Measurements from ENCODE around the gene TADA2B.

TADA2B gene

DNA sequence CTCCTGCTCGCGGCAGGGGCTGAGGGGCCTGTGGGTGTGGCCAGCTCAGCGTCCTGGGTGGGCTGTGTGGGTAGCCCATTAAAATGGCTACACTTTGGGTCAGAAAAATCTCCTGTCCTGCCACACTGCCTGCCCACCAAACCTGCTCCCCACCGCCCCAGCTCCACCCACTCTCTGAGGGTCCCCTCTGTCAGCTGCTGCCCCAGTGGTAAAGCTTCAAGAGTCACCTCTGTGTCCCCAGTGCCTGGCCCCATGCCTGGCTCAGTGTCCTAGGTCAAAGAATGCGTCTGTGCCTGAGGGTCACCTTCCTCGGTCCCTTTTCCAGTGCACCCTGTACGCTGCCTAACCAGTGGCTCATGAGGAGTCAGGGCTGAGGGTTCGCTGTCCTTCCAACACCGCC is 24.9 kb upstream of the TADA2B start:
- DNase-seq = no peak

DNA sequence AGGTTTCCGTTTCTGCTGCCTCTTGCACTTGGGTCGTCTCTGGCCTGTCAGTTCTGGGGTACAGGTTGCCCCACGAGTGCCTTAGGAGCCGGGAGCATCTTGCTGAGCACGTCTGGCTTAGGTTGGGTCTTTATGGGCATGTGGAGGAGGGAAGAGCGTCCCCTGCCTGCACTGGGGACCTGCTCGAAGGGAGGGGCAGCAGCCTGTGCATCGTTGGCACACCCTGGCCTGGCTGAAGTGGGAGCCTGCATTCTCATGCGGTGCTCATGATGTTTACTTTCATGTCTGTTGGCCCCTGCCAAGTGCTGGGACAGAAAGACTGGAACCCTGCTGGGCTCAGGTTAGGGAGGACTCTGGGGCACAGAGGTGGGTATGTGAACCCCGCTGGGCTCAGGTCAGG is 23.8 kb upstream of the TADA2B start:
- no peak for DNase-seq

DNA sequence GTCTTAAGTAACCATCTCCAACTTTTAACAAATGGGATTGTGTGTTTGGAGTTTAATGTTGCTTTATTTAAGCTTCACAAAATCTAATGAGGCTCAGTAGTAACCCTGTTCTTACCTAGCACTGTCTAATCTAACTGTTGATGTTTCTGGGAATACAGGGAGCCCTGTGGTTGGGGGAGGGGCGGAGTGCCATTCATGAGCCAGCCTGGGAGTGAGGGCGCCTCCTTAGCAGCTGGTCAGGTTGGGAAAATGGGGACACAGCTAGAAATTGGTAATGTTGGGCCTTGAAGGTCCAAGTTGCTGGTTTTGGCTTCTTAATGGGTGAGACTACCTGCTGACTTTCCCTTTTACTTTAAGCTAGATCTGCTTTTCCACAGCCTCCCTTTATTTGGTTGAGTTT is 22.9 kb upstream of the TADA2B start:
- no peak for DNase-seq

DNA sequence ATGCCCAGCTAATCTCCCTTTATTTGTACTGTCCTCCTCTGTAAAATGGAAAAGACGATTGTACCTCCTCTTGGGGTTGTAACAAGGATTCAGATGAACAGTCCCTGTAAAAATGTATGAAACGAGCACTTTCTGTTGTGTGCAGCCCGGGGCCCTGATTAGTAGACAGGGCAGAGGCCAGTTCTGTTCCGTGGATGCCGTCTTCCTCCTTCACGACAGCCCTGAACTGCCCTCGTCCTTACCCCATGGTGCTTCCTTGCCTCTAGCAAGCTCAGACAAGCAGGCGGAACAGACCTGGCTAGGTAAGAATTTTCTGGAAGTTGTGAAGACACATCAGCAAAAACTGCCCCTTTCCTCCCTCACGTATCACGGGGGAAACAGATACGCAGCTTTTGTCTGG is 22.3 kb upstream of the TADA2B start:
- DNase-seq = no peak

DNA sequence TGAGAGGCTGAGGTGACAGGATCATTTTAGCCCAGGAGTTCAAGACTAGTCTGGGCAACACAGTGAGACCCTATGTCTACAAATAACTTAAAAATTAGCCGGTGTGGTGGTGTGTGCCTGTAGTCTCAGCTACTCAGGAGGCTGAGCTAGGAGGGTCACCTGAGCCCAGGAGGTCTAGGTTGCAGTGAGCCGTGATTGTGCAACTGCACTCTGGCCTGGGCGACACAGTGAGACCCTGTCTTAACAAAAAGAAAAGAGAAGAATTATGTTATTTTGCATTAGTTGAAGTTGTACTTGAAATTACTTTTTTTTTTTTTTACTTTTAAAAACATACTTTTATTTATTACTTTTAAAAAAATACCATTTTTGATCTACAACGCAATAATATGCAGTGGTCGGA is 21.8 kb upstream of the TADA2B start:
- DNase-seq = no peak

DNA sequence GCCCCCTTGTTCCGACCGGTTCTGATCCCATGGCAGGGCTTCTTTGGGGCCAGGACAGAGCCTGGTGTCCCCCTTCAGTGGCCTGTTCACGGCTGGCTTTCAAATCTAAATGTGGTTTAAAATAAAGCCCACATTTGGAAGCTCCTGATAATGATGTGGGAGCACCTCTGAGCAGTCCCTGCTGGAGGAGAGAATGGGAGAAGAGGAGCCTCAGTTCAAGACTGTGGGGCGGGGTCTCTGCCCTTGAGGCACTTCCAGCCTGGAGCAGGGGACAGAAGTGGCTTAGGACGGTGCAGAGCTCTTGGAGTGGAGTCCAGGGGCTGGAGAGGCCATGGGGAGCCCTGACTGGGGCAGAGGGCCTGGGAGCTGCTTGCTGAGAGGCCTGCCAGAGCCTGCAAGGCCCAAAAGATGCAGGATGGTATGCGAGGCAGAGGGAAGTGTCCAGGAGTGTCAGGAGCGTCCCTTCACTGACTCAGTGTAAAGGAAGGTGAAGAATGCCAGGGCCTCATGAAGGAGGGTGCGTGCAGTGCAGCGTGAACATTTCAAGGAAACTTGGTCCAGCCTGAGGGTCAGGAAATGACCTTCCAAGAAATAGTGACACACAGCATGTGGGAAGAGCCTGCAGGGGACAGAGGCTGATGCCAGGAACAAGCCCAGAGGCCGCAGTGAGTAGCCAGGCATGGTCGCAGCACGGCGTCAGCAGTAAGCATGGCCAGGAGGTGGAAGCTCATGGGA is 21.1 kb upstream of the TADA2B start:
- DNase-seq = no peak

DNA sequence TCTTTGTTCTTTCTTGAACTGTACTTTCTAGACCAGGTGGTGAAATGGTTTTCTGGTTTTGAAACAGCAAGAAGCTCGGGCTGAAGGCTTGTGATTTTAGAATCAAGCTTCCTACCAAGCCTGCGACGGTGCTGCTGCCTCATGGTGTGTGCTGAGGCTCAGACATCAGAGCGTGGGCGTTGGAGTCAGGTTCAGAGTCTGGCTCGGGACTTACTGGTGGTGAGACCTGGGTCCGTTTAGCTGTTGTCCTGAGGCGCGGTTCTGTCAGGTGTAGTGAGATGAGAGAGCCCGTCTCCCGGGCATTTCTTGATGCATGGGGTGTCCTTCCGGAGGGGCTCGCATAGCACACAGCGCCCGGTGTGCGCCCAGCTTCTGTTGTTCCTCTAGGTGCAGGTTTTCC is 19.7 kb upstream of the TADA2B start:
- no peak for DNase-seq

DNA sequence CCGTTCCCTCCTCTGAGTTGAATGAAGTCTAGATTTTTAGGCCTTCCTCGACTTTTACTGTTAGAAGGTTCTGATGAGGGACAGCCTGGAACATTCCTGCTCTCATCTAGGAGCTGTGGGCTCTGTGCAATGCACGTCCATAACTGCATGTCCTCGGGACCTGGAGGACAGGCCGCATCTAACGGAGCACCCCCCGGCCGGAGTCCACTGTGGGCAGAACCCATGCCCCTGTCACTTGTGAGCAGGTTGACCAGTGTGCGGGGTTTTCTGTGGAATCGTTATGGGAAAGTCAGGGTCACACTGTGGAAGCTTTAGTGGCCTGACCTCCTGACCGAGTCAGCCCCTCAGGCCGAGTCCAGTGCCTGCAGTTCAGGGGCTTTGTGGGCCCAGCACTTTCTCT is 19.3 kb upstream of the TADA2B start:
- no peak for DNase-seq

DNA sequence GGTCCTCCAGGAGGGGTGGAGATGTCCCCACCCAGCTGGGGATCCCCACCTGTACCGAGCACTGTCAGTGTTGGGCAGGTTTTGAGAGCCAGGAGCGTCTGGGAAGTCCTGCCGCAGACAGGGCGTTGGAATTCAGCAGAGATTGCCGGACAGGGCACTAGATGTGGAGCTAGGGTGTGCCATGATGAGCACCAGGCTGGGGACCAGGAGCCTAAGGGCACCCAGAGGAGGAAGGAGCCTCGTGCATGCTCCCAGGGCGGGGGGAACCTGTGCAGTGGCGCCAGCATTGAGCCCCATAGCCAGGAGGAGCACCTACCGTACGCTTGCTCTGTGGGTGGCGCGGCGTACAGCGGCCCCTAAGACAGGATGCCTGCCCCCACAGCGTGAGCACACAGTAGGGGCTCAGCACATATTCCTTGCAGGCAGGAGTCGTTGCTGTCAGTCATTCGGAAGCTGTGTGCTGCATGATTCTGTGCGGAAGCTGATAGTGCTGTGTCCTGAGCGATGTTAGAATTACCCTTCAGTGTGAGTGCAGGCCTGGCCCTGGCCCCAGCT is 18.8 kb upstream of the TADA2B start:
- no peak for DNase-seq

DNA sequence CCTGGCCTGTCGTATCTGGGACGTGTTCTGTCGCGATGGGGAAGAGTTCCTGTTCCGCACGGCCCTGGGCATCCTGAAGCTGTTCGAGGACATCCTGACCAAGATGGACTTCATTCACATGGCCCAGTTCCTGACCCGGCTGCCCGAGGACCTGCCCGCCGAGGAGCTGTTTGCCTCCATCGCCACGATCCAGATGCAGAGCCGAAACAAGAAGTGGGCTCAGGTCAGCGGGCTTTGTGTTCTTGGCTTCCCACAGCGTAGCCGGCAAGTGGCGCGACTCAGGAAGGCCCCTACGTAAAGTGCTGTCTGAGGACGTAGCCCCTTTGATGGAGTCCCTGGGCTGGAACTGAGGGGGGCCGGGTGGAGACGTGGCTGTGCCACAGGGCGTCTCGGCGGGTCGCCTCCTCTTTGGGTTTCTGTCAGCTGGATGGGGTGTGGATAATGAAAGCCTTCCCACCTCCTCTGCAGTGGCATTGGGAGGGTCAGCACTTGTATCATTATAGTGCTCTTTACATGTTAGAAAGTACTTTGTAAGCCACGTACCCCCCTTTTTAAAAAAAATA is 18.1 kb upstream of the TADA2B start:
- no peak for DNase-seq

DNA sequence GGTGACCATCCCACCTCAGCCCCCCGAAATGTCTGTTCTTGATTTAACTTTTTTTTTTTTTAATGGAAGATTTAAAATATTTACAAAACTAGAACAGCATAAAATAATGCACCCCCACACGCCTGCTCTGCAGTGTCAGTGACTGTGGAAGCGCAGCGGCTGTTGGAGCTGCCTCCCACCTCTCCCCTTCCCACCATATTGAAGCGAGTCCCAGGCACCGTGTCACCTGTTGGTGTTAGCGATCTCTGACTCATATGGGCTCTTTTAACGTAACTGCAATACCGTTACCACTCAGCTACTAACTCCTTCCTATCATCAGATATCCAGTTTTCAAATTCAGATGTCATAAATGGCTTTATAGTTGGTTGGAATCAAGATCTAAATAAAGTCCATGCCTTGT is 17.1 kb upstream of the TADA2B start:
- no peak for DNase-seq

DNA sequence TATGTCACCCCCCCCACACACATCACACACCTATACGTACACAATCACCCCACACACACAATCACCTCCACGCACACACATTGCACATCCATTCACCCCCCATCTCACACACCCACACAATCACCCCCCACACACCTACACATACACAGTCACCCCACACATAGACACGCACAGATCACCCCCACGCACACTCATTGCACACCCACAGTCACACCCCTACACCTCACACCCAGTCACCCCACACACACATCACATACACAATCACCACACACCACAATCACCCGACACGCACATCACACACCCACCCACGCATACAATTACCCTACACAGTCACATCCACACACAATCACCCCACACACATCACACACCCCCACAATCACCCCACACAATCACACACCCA is 15.9 kb upstream of the TADA2B start:
- no peak for DNase-seq

DNA sequence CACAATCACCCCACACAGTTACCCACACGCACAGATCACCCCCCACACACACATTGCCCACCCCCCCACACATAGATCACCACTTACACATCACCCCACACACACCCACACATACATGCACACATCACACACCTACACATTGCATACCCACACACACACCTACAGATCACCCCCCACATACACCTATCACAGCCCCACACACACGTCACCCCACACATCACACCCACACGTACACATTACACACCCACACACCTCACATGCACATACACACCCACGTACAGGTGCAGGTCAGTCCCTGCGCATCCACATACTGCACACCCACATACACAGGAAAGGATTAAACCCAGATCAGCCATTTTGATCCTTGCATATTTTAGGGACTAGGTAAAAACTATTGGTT is 15.3 kb upstream of the TADA2B start:
- DNase-seq = no peak

DNA sequence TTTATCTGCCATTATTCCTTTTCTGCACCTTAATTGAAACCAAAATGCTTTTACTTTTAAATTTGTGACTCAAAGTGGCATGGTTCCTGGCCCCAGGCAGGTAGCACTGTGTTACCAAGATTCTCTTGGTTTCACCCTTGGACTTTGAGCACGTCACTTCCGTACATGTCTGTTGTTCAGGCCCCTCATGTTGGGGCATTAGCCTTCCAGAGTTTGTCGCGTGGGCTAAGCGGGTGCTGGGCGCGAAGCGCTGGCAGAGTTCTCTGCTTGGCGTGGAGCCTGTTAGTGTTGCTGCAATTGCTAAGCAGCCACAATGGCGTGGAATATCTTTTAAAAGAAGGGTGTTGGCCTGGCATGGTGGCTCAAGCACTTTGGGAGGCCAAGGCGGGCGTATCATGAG is 14.0 kb upstream of the TADA2B start:
- DNase-seq = no peak

DNA sequence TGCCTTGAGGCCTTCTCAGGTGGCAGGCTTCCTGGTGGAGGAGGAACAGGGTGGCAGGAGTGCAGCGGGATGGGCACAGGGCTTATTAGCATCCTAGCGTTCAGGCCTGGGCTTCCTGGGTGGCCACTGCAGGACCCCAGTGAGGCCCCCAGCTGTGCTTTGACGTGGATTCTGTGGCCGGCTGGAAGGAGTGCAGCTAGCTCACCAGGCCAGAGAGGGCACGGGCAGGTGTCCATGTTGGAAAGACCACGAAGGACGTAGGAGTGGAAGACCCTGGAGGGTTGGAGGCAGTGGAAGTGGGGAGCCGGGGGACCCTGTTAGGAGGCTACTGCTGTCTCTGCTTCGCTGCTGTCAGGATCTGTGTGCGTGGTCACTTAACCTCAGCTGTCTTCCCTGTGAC is 13.3 kb upstream of the TADA2B start:
- DNase-seq = no peak

DNA sequence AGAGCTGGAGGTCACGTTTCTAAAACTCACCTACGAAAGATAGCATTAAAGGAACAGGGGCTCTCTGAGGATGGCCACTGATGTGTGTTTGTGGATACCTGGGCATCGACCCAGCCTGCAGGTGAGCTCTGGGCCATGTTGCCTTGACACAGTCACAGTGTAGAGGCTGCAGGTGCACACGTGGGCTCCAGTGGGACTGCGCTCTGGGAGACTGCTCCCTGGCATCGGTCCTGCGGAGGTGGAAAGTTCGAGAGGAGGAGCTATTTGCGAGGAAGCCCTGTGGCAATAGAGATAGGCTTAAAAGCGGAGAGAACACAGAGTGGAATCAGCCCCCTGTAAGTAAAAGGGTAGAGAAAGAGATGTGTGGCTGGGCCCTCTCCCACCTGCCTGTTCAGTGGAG is 12.3 kb upstream of the TADA2B start:
- DNase-seq = no peak

DNA sequence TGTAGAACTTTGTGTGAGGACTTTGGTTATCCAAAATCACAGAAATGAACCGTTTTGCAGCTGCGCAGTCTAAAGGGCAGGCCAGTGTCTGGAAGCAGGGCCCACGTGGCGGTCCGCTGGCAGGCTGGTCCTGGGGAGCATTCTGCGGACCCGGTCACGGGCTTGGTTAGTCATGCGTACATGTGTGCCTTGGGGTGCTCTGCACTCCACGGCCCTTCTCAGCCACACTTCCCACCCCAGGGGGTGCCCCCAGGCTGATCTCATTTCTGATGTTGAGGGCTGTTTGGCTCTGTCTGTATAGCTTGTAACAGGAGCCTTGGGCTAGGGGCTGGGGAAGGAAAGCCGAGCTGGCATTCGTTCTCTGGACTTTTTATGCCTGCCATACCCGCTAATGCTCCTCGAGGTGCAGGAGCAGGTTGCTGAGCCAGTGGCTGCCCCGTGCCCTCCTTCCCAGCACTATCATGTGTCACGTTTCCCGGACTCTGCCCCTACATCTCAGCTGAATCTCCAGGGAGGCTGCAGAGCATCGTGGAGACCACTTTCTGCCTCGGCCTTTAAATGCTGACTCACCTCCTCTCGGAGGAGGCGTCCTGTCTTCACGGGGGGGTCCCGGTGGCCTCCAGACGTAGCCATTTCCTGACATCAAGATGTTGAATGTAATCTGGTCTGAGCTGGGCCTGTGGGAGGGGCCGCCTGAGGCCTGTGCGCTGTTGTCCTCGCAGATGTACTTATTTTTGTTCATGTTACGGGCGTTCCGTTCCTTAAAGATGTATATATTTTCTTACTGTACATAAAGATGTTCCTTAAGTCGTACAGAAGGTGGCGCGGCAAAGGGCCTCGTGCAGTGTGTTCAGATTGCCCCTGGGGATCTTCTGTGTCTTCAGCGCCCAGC is 11.4 kb upstream of the TADA2B start:
- no peak for DNase-seq

DNA sequence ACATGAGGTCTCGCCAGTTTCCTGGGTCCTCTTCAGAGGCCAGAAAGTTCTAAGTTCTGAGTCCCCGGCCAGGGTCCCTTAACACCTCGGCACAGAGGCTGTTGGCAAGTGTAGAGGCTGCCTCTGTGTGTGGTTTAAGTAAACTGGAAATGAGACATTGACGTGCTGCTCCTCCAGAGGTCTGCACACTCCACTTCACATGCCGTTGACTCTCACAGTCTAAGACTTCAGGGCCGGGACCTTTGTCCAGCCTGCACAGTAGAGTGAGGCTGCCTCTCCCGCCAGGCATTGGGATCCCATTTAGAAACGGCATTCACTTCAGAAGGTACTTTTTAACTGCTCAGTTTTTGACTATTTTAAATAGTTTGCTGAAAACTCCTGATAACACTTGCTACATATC is 10.6 kb upstream of the TADA2B start:
- no peak for DNase-seq

DNA sequence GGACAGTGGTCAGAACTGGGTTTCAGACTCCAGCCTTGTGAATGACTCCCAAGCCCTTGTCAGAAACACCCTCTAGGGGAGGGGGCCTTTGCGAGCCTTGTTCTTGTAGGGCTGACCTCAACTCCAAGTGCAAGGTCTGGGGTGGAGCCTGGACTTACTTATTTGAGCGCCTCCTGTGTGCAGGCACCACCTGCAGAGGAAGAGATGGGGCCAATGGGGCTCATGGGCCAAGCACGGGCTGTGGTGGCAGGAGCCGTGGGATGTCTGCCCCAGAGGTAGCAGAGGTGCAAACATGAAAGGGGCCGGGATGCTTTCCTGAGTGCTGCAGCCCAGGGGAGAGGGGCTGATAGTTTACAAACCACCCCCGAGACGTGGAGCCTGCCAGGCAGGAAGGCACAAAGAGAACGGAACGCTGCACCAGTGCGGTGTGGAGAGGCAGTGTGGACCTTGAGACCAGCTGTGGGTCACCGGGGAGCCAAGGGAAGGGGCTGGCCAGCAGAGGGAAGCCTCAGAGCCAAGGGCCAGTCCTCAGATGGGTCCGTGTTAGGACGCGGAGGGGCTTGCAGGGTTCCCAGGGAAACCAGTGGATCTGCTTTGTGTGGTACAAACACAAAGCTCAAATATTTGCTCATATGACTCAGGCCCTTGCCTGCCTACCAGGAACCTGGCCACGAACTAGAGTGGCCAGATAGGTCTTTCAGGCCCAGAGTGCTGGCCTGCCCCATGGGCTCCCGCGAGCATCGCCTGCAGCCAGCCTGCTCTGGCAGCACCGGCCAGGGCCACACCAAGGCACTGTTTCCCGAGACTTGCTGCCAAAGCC is 8.7 kb upstream of the TADA2B start:
- no peak for DNase-seq

DNA sequence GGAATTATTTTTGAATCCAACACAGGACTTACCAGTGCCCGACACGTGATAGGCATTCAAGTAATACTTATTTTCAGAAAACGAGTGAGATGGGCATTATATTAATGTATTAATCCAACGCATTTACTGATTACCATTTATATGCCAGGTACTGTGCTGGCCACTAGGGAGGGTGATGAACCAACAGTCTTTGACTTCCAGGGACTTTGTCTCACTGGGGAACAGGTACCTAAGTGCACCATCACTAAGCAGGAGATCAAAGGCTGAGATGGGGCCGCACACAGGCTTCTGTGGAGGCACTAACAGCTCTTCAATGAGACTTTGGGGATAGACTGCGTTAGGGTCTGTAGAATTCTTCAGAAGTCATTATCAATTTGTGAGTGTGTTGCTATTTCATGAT is 5.7 kb upstream of the TADA2B start:
- DNase-seq = no peak

DNA sequence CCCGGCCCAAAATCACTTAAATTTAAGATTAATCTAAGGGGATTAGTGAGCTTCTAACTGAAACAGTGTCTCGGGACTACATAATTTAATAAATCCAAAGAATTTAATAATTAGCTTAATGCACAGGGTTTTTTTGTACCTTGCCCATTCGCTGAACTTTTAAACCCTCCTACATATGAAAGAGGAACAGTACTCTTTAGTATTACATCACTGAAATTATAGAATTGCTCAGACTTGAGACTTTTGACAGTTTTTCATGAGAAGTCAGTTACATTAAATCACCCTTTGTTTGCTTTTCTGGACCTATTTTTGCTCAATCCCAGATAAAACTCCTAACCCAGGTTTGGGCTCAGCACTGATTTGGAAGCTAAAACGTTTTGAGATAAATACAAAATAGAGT is 2.4 kb upstream of the TADA2B start:
- DNase-seq = no peak

DNA sequence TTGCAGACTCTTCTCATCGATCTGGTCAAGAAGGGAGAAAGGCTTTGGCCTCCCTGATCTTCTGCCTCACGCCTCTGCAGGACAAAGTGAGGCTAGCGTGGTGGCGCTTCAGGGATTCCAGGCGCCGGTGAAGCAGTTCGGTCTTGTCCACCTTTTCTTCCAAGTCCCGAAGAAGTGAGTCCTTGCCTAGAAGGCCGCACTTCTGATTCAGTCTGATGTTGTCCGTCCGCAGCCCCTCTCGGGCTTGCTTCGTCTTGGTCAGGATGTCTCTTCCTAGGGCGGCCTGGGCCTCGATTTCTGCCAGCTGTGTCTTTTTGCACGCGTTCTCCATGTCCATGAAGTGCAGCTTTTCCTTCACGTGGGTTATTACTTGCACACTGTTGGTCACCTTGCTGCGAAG is 1.9 kb upstream of the TADA2B start:
- DNase-seq = no peak
